Mammary epithelial cell (primary cell): ENCODE measurements around the gene ARHGAP44.
"Not testable (repeated sequence)": the region's sequence is repeated elsewhere in the genome, so short reads cannot be mapped to it uniquely, and the experiment has no call there.

Experiments used
- EZH2 ChIP-seq: IDR thresholded peaks from 2 replicates; pipeline ENCODE4 v1.6.1; 2012; ENCODE audit warnings: low read length, inconsistent platforms, borderline replicate concordance
- TF ChIP-seq, protein P1 (sequence below), 2 donors: IDR thresholded peaks in 1 of 2; conservative IDR thresholded peaks in 1 of 2; 2 replicates each; pipeline ENCODE4 v1.5.1; 2011 to 2012; ENCODE audit warnings: inconsistent platforms in 2 of 2, low read length in 2 of 2, mild to moderate bottlenecking in 2 of 2, control low read depth in 1 of 2, low read depth in 1 of 2; ENCODE audit not compliant: insufficient read depth in 1 of 2; ENCODE audit errors: extremely low read depth in 1 of 2

DNA sequence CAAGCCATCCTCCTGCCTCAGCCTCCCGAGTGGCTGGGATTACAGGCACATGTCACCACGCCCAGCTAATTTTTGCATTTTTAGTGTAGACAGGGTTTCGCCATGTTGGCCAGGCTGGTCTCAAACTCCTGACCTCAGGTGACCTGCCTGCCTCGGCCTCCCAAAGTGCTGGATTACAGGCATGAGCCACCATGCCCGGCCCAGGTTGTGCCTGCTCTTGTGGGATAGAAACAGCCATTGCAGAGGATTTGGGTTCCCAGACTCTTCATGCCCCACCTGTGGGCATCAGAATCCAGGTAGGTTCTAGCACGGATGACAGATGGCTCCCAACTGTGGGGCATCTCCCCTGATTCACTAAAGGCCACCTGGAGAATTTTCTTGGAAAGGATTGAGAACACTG is 189.5 kb downstream of the ARHGAP44 start:
- TF ChIP-seq, protein P1, sequence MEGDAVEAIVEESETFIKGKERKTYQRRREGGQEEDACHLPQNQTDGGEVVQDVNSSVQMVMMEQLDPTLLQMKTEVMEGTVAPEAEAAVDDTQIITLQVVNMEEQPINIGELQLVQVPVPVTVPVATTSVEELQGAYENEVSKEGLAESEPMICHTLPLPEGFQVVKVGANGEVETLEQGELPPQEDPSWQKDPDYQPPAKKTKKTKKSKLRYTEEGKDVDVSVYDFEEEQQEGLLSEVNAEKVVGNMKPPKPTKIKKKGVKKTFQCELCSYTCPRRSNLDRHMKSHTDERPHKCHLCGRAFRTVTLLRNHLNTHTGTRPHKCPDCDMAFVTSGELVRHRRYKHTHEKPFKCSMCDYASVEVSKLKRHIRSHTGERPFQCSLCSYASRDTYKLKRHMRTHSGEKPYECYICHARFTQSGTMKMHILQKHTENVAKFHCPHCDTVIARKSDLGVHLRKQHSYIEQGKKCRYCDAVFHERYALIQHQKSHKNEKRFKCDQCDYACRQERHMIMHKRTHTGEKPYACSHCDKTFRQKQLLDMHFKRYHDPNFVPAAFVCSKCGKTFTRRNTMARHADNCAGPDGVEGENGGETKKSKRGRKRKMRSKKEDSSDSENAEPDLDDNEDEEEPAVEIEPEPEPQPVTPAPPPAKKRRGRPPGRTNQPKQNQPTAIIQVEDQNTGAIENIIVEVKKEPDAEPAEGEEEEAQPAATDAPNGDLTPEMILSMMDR (conservative IDR thresholded peaks at IDR 0.05 in 1 of 2, IDR thresholded peaks at IDR 0.05 in 1 of 2; ENCODE audit: extremely low read depth in 1 of 2, insufficient read depth in 1 of 2, low read depth in 1 of 2, low read length in 2 of 2): not testable (repeated sequence)
- not testable (repeated sequence) for TF ChIP-seq EZH2
